RWPE2 (cell line): Measurements from ENCODE around the gene ZNF488.

Experiments used
- ATAC-seq: fragments of 200-7000 bp; cut with Tn5 transposase; 3 replicates; pipeline ENCODE4 v1.9.1; 2021; ENCODE audit warnings: low read depth
- DNase-seq: peaks from one replicate; pipeline ENCODE4 v3.0.0-alpha.2; 2020; ENCODE audit warnings: low spot score
- H3K27ac ChIP-seq: fragments of 450-650 bp; 2 replicates; pipeline ENCODE4 v1.5.1; 2017; ENCODE audit warnings: mild to moderate bottlenecking; ENCODE audit not compliant: poor library complexity, severe bottlenecking
- H3K27me3 ChIP-seq: fragments of 250-450 bp; sonication (Bioruptor Pico); 2 replicates; pipeline ENCODE4 v1.5.1; 2021; ENCODE audit warnings: mild to moderate bottlenecking, moderate library complexity; ENCODE audit not compliant: insufficient read depth, poor library complexity, severe bottlenecking
- H3K36me3 ChIP-seq: fragments of 250-450 bp; sonication (Bioruptor Pico); 2 replicates; pipeline ENCODE4 v1.5.1; 2020; ENCODE audit warnings: low read depth, mild to moderate bottlenecking, moderate library complexity
- H3K4me1 ChIP-seq: fragments of 250-450 bp; sonication (Bioruptor Pico); 2 replicates; pipeline ENCODE4 v1.5.1; 2021; ENCODE audit warnings: mild to moderate bottlenecking, moderate library complexity; ENCODE audit not compliant: insufficient read depth, poor library complexity, severe bottlenecking
- H3K4me3 ChIP-seq: fragments of 250-450 bp; sonication (Bioruptor Pico); 2 replicates; pipeline ENCODE4 v1.5.1; 2021; ENCODE audit warnings: mild to moderate bottlenecking, moderate library complexity; ENCODE audit not compliant: severe bottlenecking
- H3K9me3 ChIP-seq: fragments of 250-450 bp; sonication (Bioruptor Pico); 2 replicates; pipeline ENCODE4 v1.5.1; 2021; ENCODE audit warnings: mild to moderate bottlenecking, moderate library complexity; ENCODE audit not compliant: severe bottlenecking
- CTCF ChIP-seq: fragments of 450-650 bp; IDR thresholded peaks from one replicate; pipeline ENCODE4 v1.5.1; 2017; ENCODE audit warnings: mild to moderate bottlenecking, moderate library complexity; ENCODE audit not compliant: poor library complexity, severe bottlenecking

ZNF488 gene

GRCh38 chr10:47340608-47341170 is 43.4 kb downstream of the ZNF488 start:
- no peaks in the 10 kb centered on the region for H3K36me3 ChIP-seq
- H3K27me3 ChIP-seq: no peaks in the 10 kb centered on the region
- no peak for ATAC-seq
- no peaks in the 10 kb centered on the region for H3K9me3 ChIP-seq
- no peak overlapping the region for H3K4me3 ChIP-seq
- no peak overlapping the region for H3K27ac ChIP-seq
- peak; percentile 10 for DNase-seq
- TF ChIP-seq CTCF: peak; percentile 87
- H3K4me1 ChIP-seq: no peaks in the 10 kb centered on the region

- Histone ChIP-seq H3K27ac (no peak overlapping the region), H3K36me3 (no peaks in the 10 kb centered on the region), H3K4me1 (no peaks in the 10 kb centered on the region), H3K9me3 (no peaks in the 10 kb centered on the region), H3K4me3 (no peak overlapping the region), H3K27me3 (no peaks in the 10 kb centered on the region)
- ATAC-seq (peak; percentile 10; the same call in 1 of the 3 replicates), DNase-seq (peak; percentile 55)
- no peak for TF ChIP-seq CTCF
Measured at GRCh38 chr10:47339759-47340607, 44.1 kb downstream of the ZNF488 start.

GRCh38 chr10:47339186-47339735 is 44.8 kb downstream of the ZNF488 start:
- Histone ChIP-seq H3K36me3 (no peaks in the 10 kb centered on the region), H3K27ac (no peak overlapping the region), H3K4me1 (no peaks in the 10 kb centered on the region), H3K9me3 (no peaks in the 10 kb centered on the region), H3K27me3 (peaks cover 3% of the 10 kb centered on the region), H3K4me3 (no peak overlapping the region)
- ATAC-seq (no peak), DNase-seq (peak; percentile 31)
- no peak for TF ChIP-seq CTCF

- Histone ChIP-seq H3K9me3 (no peaks in the 10 kb centered on the region), H3K36me3 (no peaks in the 10 kb centered on the region), H3K4me3 (no peak overlapping the region), H3K27ac (no peak overlapping the region), H3K27me3 (peaks cover 11% of the 10 kb centered on the region), H3K4me1 (no peaks in the 10 kb centered on the region)
- no peak for TF ChIP-seq CTCF
- peak; percentile 8 for DNase-seq
- no peak for ATAC-seq
Measured at GRCh38 chr10:47337310-47337709, 46.8 kb downstream of the ZNF488 start.
